Stimulated activated CD8-positive, alpha-beta memory T cell treated with anti-CD3 and anti-CD28 coated beads, Interleukin-4, amount 100 ng/mL, for 1 hour (primary cell): ENCODE data around the gene CRYL1.

Experiments
- DNase-seq, 2 donors: peaks; one replicate each; pipeline ENCODE4 v3.0.0-alpha.2; 2020; ENCODE audit warnings: low read depth in 2 of 2, low spot score in 1 of 2

Gene CRYL1

DNA sequence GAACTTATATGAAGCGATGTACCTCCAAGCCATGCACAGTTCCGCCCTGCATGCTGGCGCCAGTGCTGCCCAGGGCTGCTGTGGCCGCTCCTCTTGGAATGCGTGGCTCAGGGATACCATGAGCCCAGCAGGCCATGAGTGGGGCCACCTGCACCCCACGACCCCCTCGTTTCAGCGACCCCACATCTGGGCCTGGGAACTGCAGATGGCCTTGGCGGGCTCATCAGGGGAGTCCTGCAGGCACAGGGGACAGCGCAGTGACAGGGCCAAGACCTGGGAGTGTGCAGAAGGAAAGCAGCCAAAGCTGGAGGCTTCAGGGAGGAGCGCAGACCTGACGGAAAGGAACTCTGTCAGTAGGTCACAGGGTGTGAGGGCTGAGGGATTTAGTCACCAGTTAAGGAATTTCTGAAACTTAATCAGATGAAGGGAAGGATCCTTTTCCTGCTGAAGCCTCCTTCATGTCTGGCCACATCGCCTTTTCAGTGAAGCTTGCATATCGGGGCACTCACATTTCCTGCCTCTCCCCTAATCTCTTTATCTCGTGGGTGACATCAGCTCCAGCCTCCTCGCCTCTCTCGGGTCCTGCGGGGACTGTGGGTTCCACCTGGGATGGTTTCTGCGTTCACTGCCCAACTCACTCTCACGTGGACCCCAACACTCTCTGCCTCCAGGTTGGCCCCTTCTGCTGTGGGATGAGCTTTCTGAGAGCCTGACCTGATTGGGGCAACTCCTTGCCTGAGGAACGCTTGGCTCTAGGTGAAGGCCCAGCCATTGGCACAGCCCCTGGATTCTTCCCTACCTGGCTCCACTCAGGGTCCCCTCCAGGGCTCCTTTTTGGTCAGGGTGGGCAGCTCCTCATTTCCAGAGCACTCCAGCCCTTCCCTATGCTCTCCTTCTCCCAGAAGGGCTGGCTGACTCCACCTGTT, 123.5 kb downstream of the CRYL1 start:
- DNase-seq: no peak

DNA sequence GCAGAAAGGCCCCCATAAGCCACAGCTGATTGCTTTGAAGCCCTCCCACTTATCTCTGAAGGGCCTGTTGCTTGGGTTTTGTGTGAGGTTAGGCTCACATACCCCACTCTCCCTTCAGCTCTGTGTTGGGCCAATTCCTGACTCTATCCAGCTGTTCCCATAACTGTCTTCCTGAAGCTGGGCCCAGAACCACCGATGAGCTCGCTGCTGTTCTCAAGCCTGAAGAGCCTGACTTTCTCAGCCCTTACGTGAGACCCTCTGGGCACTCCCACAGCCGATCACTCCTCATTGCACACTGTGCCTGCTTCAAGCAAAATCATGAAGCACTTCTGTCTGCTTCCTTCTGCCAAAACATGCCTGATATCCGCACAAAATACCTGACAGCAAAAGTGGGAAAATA, 124.1 kb downstream of the CRYL1 start:
- no peak for DNase-seq

DNA sequence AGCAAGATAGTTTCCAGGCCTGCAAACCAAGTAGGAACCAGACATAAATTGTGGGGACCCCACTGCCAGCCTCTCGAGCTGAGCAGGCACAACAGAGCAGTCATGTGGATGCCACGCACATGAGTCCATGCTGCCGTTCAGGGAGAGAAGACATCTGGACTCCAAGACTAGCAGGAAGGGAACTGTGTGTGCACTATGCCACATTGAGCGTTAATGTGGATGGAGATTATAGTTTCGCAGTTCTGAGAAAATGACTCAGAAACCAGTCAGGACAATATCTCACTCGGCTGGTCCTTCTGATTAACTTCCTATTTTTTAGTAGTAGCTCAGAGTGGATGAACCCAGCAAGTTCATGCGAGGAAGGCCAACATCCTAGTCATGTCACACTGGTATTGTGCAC, 124.9 kb downstream of the CRYL1 start:
- no peak for DNase-seq

- DNase-seq: no peak
These were observed 125.7 kb downstream of the CRYL1 start for GRCh38 chr13:20399961-20400360.

- no peak for DNase-seq
These were observed 126.1 kb downstream of the CRYL1 start for GRCh38 chr13:20399515-20399914.

- no peak for DNase-seq
These were observed 127.2 kb downstream of the CRYL1 start for GRCh38 chr13:20398459-20398858.

- no peak for DNase-seq
These were observed 127.8 kb downstream of the CRYL1 start for GRCh38 chr13:20397896-20398295.

DNA sequence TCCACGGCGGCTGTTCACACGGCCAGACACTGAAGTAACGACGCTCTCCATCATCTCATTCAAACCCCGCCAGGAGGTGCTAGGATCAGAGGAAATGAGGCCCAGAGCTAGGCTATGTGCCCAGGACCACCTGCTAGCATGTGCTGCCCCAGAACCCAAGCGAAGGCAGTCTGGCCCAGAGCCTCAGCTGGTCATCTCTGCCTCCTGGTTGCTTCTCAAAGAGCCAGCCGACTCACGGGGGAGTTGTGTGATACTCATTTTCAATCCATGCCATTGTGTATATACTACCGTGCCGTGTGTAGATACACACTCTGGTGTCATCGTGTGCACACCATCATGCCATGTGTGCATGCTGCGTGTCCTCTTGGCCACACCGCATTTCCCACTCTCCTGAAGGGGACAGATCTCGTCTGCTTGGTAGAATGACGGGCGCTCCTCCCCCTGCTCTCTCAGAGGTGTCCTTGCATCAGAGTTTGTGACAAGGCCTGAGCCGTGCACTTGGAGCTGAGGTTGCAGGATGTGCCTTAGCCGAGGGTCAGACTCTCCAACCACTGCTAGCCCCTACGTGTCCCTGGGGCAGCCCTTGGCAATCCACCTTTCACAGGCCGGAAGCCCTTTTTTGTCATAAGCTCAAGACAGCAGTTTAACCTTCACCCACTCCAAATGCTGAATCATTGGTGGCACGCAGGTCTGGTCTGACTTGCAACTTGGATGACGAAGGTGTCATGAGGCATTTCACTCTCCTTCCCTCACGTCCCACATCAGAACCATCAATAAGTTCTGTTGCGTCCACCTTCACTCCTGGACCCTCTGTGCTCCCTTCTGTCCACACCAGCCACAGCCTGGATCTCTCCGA, 130.4 kb downstream of the CRYL1 start:
- DNase-seq: no peak

GRCh38 chr13:20394506-20394905, 131.2 kb downstream of the CRYL1 start:
- no peak for DNase-seq

DNA sequence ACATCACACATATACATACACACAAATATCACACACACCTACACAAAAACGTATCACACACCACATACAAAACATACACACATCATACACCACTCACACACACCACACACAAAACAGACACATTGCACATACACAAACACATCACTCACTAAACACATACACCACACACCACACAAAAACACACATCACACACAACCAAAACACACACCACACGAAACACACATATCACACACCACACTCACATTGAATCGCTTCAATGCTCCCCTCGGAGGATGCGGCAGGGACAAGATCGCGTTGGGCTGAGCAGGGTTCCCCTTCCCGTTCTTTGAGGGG, 131.5 kb downstream of the CRYL1 start:
- DNase-seq: no peak

DNA sequence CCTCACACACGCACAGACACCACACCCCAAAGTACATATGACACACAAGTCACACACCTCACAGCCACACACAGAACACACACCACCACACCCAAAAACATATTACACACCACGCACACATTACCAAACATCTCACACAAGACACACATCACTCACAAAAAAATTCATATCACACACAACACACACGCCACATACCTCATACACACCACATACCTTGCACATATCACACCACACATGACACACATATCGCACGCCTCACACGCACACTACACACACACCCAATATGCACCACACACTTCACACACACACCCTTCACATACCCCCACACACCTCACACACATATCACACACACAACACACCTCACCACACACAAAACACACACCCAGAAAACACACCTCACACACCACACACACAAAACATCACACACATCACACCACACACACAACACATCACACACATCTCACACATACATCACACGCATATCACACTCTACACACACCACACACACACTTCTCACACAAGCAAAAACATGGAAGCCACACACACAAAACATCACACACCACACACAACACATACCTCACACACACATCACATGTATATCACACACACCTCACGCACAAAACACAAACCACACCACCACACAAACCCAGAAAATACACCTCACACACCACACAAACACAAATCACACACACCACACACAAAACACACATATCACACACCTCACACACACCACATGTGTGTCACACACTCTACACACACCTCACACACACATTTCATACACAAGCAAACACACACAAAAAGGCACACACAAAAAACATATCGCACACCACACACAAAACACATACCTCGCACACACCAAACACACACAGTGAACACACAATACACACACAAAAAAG, 132.1 kb downstream of the CRYL1 start:
- DNase-seq: no peak

DNA sequence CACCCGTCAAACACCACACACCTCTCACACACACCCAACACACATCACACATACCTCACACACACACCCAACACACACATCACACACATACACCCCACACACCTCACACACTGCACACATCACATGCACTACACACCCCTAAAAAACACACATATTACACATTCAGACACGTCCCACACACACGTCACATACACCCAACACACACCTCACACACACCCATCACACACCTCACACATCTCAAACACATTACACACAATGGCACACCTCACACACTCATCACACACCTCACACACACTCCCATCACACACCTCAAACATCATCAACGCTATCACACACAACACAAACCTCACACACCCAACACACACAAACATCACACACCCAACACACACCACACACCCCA, 133.1 kb downstream of the CRYL1 start:
- no peak for DNase-seq

DNA sequence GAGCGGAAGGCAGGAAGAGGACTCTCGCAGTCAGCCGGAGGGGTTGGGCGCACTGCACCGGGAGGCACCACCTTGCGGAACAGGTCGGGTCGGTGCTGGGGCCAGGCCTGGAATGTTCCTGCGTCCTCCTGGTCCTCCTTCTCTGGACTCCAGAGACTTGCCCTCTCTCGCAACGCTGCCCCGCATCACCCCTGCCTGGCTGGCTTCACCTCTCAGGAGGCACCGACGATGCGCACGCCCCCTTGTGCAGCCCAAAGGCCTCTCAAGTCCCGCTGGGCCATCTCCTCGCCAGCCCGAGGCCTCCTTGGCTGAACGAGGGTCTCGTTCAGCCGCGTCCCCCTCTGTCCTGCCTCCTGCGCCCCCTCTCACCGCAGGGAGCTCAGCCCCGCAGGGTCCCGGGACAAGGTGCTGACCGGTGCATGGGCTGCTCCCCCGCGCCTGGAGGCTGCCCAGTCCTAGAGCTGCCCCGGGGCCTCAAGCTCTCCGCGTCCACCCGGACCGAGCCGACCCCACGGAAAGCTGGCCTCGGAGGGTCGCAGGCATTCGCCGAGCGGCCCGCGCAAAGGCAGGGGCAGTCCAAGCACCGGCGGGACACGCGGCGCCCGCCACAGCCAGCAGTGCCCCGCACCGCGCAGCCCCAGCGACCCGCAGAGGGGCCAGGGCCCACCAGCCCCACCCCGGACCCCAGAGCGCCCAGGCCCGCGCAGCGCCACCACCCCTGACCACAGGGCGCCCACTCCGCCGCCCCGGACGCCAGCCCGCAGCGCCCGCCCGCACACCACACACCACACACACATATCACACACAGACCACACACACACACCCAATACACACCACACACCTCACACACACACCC, 133.8 kb downstream of the CRYL1 start:
- no peak for DNase-seq

- no peak for DNase-seq
These were observed 135.0 kb downstream of the CRYL1 start for GRCh38 chr13:20390526-20391175.

DNA sequence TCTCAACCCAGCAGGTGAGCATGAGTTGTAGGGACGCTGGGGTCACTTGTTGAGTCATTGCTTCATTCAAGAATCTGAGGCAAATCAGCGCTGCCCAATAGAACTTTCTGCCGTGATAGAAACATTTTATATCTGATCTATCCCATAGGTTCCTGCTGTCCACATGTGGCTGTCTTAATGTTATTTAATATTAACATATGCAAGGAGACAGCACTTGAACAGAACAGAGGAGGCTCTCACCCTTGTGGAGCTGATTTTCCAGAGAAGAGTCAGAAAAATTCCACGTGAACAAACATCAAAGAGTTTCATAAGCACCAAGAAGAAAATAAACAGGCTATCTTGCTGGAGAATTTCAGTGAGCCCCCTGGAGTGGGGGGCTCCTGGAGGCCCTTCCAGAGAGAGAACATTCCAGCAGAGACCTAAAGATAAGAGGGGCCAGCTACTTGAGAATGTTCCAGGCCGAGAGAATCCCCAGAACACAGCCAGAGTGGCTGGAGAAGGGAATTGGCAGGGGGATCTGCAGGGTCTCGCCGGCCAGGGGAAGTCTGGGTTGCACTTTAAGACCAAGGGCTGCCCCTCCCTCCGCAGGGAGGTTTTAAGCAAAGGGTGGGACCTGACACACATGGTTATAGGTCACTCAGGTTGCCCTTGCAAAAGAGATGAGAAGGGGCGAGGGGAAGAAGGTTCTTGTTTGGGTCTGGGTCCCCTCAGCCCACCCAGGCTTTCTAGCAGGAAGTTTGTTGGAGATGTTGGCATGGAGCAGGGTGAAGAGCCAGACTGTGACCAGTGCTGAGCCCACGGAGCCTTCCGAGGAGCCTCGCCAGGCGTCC, 135.7 kb downstream of the CRYL1 start:
- DNase-seq: no peak

DNA sequence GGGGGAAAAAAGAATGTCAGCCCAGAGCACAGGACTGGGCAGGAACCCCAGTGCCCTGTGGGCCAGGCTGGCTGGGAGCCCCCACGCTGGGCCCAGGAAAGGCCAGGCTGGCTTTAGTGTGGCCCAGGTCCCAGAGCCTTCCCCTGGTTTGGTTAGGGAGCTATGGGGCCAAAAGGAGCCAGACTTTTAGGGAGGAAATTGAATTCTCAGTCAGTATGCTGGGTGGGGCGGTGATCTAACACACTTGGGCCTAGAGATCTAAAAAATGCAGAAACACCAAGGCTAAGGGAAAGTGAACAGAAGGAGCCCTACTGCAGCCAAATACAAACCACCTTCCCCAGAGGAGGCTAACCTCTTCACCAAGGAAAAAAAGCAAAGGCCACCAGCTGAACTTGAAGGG, 137.5 kb downstream of the CRYL1 start:
- DNase-seq: no peak

DNA sequence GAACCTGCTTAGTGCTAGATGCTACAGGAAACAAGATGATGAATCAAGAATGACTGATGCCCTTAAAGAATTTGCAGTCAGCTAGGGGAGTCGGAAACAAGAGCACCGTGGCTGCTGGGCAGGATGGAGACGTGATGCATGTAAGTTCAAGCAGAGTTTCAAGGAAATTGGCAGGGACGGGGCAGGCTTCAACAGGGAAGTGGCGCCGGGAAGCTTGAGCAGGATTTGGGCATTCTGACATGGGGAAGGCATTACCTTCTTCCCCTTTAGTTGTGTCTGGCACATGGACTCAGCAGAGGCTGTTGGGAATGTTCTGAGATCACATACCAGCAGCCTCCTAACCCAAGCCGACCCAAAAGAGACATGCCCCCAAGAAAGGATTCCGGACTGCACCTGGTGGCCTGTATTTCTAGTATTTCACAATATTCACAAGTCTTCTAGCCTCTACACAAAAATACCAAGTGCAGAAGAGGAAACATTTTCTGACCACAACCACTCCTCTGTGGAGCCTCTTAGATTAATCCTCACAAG, 138.2 kb downstream of the CRYL1 start:
- no peak for DNase-seq

GRCh38 chr13:20387006-20387405, 138.7 kb downstream of the CRYL1 start:
- DNase-seq: no peak

DNA sequence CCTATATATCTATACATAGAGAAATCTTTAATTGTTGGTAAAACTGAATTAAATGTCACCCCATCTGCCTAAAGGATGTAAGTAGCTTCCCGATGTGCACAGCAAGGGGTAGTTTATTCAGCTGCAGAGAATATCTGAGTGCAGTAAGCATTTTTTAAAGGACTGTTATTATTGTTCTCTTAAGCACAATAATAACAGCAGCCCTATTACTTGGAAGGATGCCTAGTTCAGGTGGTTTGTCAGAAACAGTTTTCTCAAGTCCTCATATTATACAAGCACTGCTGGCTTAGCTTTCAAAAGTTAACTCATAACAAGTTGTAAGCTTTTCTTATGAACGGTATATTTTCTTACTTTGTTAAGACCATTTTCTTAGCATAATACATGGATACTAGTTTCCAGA, 142.6 kb downstream of the CRYL1 start:
- DNase-seq: no peak
